K562 (cell line): ENCODE measurements around the gene TSSK2. TPM values are rescaled to one million over a fixed set of nuclear protein-coding genes. Genes with fewer than 3 reads are reported as not detected.

Source experiments
- ATAC-seq: fragments of 200-7000 bp; cut with Tn5 transposase; 3 replicates; pipeline ENCODE4 v1.9.1; 2020; ENCODE audit warnings: moderate library complexity
- BruUV-seq: library from RNA; stranded (reverse); fragments of 400-500 nt; replicated peaks from 2 replicates; lab custom pipeline; 2021; lab: Mats Ljungman, UMichigan
- CTCF ChIA-PET: fragments of 300-600 bp; formaldehyde crosslinking; extraction: SDS; loops from one replicate; lab custom pipeline; 2021; ENCODE audit warnings: low intra/inter-chr PET ratio; lab: Yijun Ruan, JAX
- POLR2A ChIA-PET: fragments of 300-600, 350-650 bp; sonication (Branson Sonifier 250); formaldehyde crosslinking; extraction: SDS; loops from one replicate; lab custom pipeline; 2021; ENCODE audit warnings: antibody characterized with exemption, inconsistent platforms; lab: Yijun Ruan, JAX
- DNase-seq, 4 experiments: peaks; one replicate each; pipeline versions ENCODE4 v3.0.0 to v3.0.0-alpha.2; 2011 to 2018; ENCODE audit warnings: low spot score in 3 of 4, mixed read lengths in 3 of 4; ENCODE audit errors: extremely low read depth in 1 of 4
- FAIRE-seq: peaks from 2 replicates; lab custom pipeline; 2011; peaks lifted over from hg19 to GRCh38; lab: Jason Lieb, UNC
- H2AFZ ChIP-seq: 2 replicates; pipeline ENCODE4 v1.6.0; 2011; ENCODE audit warnings: low read depth, low read length, control low read depth, inconsistent platforms
- H3K27ac ChIP-seq: fragments of 200-600 bp; 3 replicates; pipeline ENCODE4 v1.8.0; 2011; ENCODE audit warnings: low read depth, mild to moderate bottlenecking, control low read depth, inconsistent platforms, low read length, moderate library complexity, mixed read lengths; ENCODE audit errors: extremely low read depth
- H3K27me3 ChIP-seq, 2 experiments: fragments of 300-600 bp in 1 of 2; 2 replicates in 1 of 2; 3 replicates in 1 of 2; pipeline versions ENCODE4 v1.6.0 to v1.8.0; 2011; ENCODE audit warnings: inconsistent platforms in 2 of 2, low read length in 2 of 2, mild to moderate bottlenecking in 1 of 2, mixed read lengths in 1 of 2, moderate library complexity in 1 of 2; ENCODE audit not compliant: control insufficient read depth in 2 of 2, insufficient read depth in 2 of 2
- H3K36me3 ChIP-seq: fragments of 300-600 bp; 3 replicates; pipeline ENCODE4 v1.8.0; 2011; ENCODE audit warnings: mild to moderate bottlenecking, low read length, inconsistent platforms; ENCODE audit not compliant: control insufficient read depth, insufficient read depth
- H3K4me1 ChIP-seq, 2 experiments: fragments of 200-600 bp in 1 of 2; replicated peaks in 1 of 2; 2 replicates in 1 of 2; 3 replicates in 1 of 2; pipeline versions ENCODE4 v1.5.1 to v1.8.0; 2011; ENCODE audit warnings: inconsistent platforms in 2 of 2, low read length in 2 of 2, mild to moderate bottlenecking in 1 of 2, mixed read lengths in 1 of 2, moderate library complexity in 1 of 2; ENCODE audit not compliant: control insufficient read depth in 2 of 2, insufficient read depth in 2 of 2
- H3K4me2 ChIP-seq: 2 replicates; pipeline ENCODE4 v1.6.1; 2011; ENCODE audit warnings: low read length, control low read depth, inconsistent platforms, mixed read lengths; ENCODE audit not compliant: insufficient read depth
- H3K4me3 ChIP-seq: fragments of 200-600 bp; sonication (generic), shearing (Covaris generic); 2 replicates; pipeline ENCODE4 v1.5.1; 2016; ENCODE audit warnings: control low read depth, inconsistent platforms
- H3K79me2 ChIP-seq: fragments of 200-600 bp; 3 replicates; pipeline ENCODE4 v1.8.0; 2011; ENCODE audit warnings: low read length, inconsistent platforms; ENCODE audit not compliant: control insufficient read depth, insufficient read depth
- H3K9ac ChIP-seq, 2 experiments: 2 replicates each; pipeline versions ENCODE4 v1.6.0 to v1.6.1; 2011; ENCODE audit warnings: low read depth in 2 of 2, low read length in 2 of 2, control low read depth in 1 of 2, inconsistent platforms in 1 of 2, mild to moderate bottlenecking in 1 of 2, mixed read lengths in 1 of 2; ENCODE audit not compliant: insufficient read depth in 1 of 2
- H3K9me1 ChIP-seq: one replicate; pipeline ENCODE4 v1.6.0; 2011; ENCODE audit warnings: inconsistent platforms, mild to moderate bottlenecking, low read length, moderate library complexity; ENCODE audit not compliant: control insufficient read depth, insufficient read depth
- H3K9me3 ChIP-seq: replicated peaks from 2 replicates; pipeline ENCODE4 v1.5.1; 2011; ENCODE audit warnings: low read depth, low read length, inconsistent platforms; ENCODE audit not compliant: control insufficient read depth, insufficient read depth
- H4K20me1 ChIP-seq: replicated peaks from 2 replicates; pipeline ENCODE4 v1.6.1; 2011; ENCODE audit warnings: low read length, inconsistent platforms, mixed read lengths; ENCODE audit not compliant: control insufficient read depth, insufficient read depth
- EHMT2 ChIP-seq: fragments of 450-650 bp; IDR thresholded peaks from 2 replicates; pipeline ENCODE4 v1.6.1; 2018; ENCODE audit warnings: antibody characterized with exemption
- ELF4 ChIP-seq: fragments of 450-650 bp; formaldehyde crosslinking; IDR thresholded peaks from 2 replicates; pipeline ENCODE4 v1.4.0; 2022; ENCODE audit warnings: missing genetic modification characterization
- GATA2 ChIP-seq: sonication (generic); formaldehyde crosslinking; IDR thresholded peaks from 2 replicates; pipeline ENCODE4 v1.4.0; 2020; ENCODE audit warnings: mild to moderate bottlenecking, missing genetic modification reagents
- HMG20A ChIP-seq: fragments of 450-650 bp; formaldehyde crosslinking; conservative IDR thresholded peaks from 2 replicates; pipeline ENCODE4 v1.4.0; 2020; ENCODE audit warnings: mild to moderate bottlenecking, mixed read lengths
- IRF1 ChIP-seq: sonication (generic); formaldehyde crosslinking; IDR thresholded peaks from 2 replicates; pipeline ENCODE4 v1.8.0; 2022; ENCODE audit warnings: missing genetic modification reagents, mild to moderate bottlenecking, borderline replicate concordance
- LEF1 ChIP-seq: fragments of 450-650 bp; IDR thresholded peaks from 2 replicates; pipeline ENCODE4 v1.6.1; 2016; ENCODE audit warnings: mild to moderate bottlenecking
- MCM7 ChIP-seq, 2 experiments: fragments of 450-650 bp; IDR thresholded peaks; 2 replicates each; pipeline ENCODE4 v1.6.1; 2016 to 2018
- NR4A1 ChIP-seq, 2 experiments: fragments of 250-450 bp in 1 of 2; fragments of 450-650 bp in 1 of 2; sonication (Bioruptor Pico) in 1 of 2; IDR thresholded peaks; 2 replicates each; pipeline versions ENCODE4 v1.4.0 to v1.6.1; 2016 to 2020; ENCODE audit warnings: mild to moderate bottlenecking in 2 of 2, missing compliant biosample characterization in 1 of 2, missing genetic modification characterization in 1 of 2, moderate library complexity in 1 of 2
- OTX1 ChIP-seq: fragments of 450-650 bp; formaldehyde crosslinking; IDR thresholded peaks from 2 replicates; pipeline ENCODE4 v1.4.0; 2022; ENCODE audit warnings: mild to moderate bottlenecking
- POLR2H ChIP-seq: IDR thresholded peaks from 2 replicates; pipeline ENCODE4 v1.6.1; 2016; ENCODE audit warnings: missing genetic modification characterization, low read depth, mild to moderate bottlenecking, control low read depth, missing compliant biosample characterization, moderate library complexity
- RFX1 ChIP-seq: fragments of 450-650 bp; IDR thresholded peaks from 2 replicates; pipeline ENCODE4 v1.6.1; 2016; ENCODE audit warnings: mild to moderate bottlenecking, moderate library complexity
- RFX7 ChIP-seq: fragments of 250-450 bp; sonication (Bioruptor Pico); IDR thresholded peaks from 2 replicates; pipeline ENCODE4 v1.5.1; 2021; ENCODE audit warnings: mild to moderate bottlenecking
- SIN3B ChIP-seq: fragments of 450-650 bp; IDR thresholded peaks from 2 replicates; pipeline ENCODE4 v1.6.1; 2017; ENCODE audit warnings: low read depth, mild to moderate bottlenecking, moderate library complexity
- STAT5A ChIP-seq: IDR thresholded peaks from 2 replicates; pipeline ENCODE4 v1.6.1; 2012; ENCODE audit warnings: low read length, inconsistent platforms, borderline replicate concordance
- TBP ChIP-seq: optimal IDR thresholded peaks from 2 replicates; pipeline ENCODE3; 2011; ENCODE audit warnings: low read depth, low read length, improper control_type of control experiment
- TFE3 ChIP-seq: fragments of 450-650 bp; formaldehyde crosslinking; IDR thresholded peaks from 2 replicates; pipeline ENCODE4 v1.4.0; 2020; ENCODE audit warnings: mild to moderate bottlenecking, mixed read lengths
- TOE1 ChIP-seq, 2 experiments: fragments of 450-650 bp in 1 of 2; sonication (generic) in 1 of 2; formaldehyde crosslinking in 1 of 2; IDR thresholded peaks; 2 replicates each; pipeline versions ENCODE4 v1.7.1 to v1.8.0; 2016 to 2022; ENCODE audit warnings: borderline replicate concordance in 2 of 2, mild to moderate bottlenecking in 2 of 2, antibody characterized with exemption in 1 of 2, inconsistent platforms in 1 of 2, low read depth in 1 of 2, missing genetic modification reagents in 1 of 2, moderate library complexity in 1 of 2
- ZBTB1 ChIP-seq: sonication (generic); formaldehyde crosslinking; IDR thresholded peaks from 2 replicates; pipeline ENCODE4 v1.8.1; 2023; ENCODE audit warnings: missing genetic modification reagents, low read depth, mild to moderate bottlenecking, borderline replicate concordance
- ZKSCAN3 ChIP-seq: fragments of 250-450 bp; sonication (Bioruptor Pico); IDR thresholded peaks from 2 replicates; pipeline ENCODE4 v1.4.0; 2020
- ZNF12 ChIP-seq: sonication (generic); formaldehyde crosslinking; IDR thresholded peaks from 2 replicates; pipeline ENCODE4 v1.4.0; 2020; ENCODE audit warnings: mild to moderate bottlenecking, missing genetic modification reagents
- ZNF143 ChIP-seq: sonication (generic); formaldehyde crosslinking; IDR thresholded peaks from 2 replicates; pipeline ENCODE4 v1.9.0; 2022; ENCODE audit warnings: mild to moderate bottlenecking, missing genetic modification reagents
- ZNF282 ChIP-seq: sonication (generic); formaldehyde crosslinking; IDR thresholded peaks from 2 replicates; pipeline ENCODE4 v1.8.1; 2023; ENCODE audit warnings: missing genetic modification reagents
- ZSCAN32 ChIP-seq: fragments of 450-650 bp; formaldehyde crosslinking; IDR thresholded peaks from 2 replicates; pipeline ENCODE4 v1.4.0; 2020; ENCODE audit warnings: mild to moderate bottlenecking, moderate library complexity
- WGBS: fragments of 100-300 bp; shearing (Covaris generic); methylation state at CpG from one replicate; pipeline ENCODE4 v1.1.6; 2016; ENCODE audit warnings: low coverage, mixed read lengths; ENCODE audit not compliant: insufficient coverage; ENCODE audit errors: missing lambda C conversion rate; 5-methylcytosine and 5-hydroxymethylcytosine counted together
- in situ Hi-C: fragments of 300-500 bp; cut with MboI; formaldehyde crosslinking; loops from 4 replicates; pipeline ENCODE4 v1.15.0; 2018; ENCODE audit warnings: inconsistent platforms, mixed read lengths
- intact Hi-C: fragments of 100-400 bp; cut with micrococcal nuclease; formaldehyde crosslinking; loops from 2 replicates; pipeline ENCODE4 v1.14.2; 2022
- polyA plus RNA-seq, 8 experiments: library from polyadenylated mRNA; depleted of rRNA in 4 of 8; stranded (reverse) in 5 of 8; unstranded in 3 of 8; fragments of >200 nt; fragmentation: Nextera tagmentation in 2 of 8; fragmentation: Illumina TruSeq in 1 of 8; extraction: Ambion mirVana in 2 of 8; extraction: Trizol in 1 of 8; gene quantifications; 2 replicates each; pipeline versions ENCODE4 v1.2.1 to v1.2.3, GENCODE V29; 2011 to 2014; ENCODE audit warnings: inconsistent platforms in 1 of 8, missing spikeins in 1 of 8
- total RNA-seq, 7 experiments: library from RNA; depleted of rRNA in 6 of 7; stranded (reverse); fragments of >200 nt in 6 of 7; fragmentation: Illumina TruSeq in 2 of 7; extraction: Trizol in 2 of 7; gene quantifications; 2 replicates each; pipeline versions ENCODE4 v1.2.1 to v1.2.3, GENCODE V29; 2011 to 2021; ENCODE audit warnings: low replicate concordance in 1 of 7

Gene TSSK2
- total and polyA plus RNA-seq, 9 of the 15 experiments (the other 6 are each of a cell fraction or from before 2014, with no cell fraction given), result 0.04 TPM; not detected in 8

GRCh38 chr22:19176732-19177131, 45.6 kb downstream of the TSSK2 start:
- peak overlapping the region; percentile 76 for H3K4me3 ChIP-seq
- peaks cover 28% of the 10 kb centered on the region for H3K9me1 ChIP-seq
- no peaks in the 10 kb centered on the region for H3K9me3 ChIP-seq
- peak overlapping the region; percentile 80 to 96 for H3K9ac ChIP-seq
- H3K36me3 ChIP-seq, result peaks cover 53% of the 10 kb centered on the region
- in situ Hi-C loops, result loop anchor here (5.0 kb wide), 1 partner anchor 451 kb away; no protein-coding TSS in a partner anchor
- peak overlapping the region; percentile 85; the same call in 2 of the 3 replicates for H3K27ac ChIP-seq
- ATAC-seq, result no peak
- H2AFZ ChIP-seq, result no peak overlapping the region
- intact Hi-C loops, result loop anchor here (5.0 kb wide), 2 partner anchors 139 to 196 kb away; no protein-coding TSS in a partner anchor
- CTCF ChIA-PET, result no interaction called here
- peaks cover 48 to 96% of the 10 kb centered on the region in 2 experiments for H3K4me1 ChIP-seq
- FAIRE-seq, result no peak
- 72% methylated on average over 12 of the region's 12 CpGs for WGBS
- peak overlapping the region; percentile 90 for H3K4me2 ChIP-seq
- no TSS peak for BruUV-seq
- peaks cover 67% of the 10 kb centered on the region for H3K79me2 ChIP-seq
- POLR2A ChIA-PET, result interaction anchor here (0.6 to 11.1 kb wide), 7 partner anchors 19 to 282 kb away, joined by 3 to 191 read pairs (median 4); no protein-coding TSS in a partner anchor
- H4K20me1 ChIP-seq, result peaks cover 42% of the 10 kb centered on the region
- DNase-seq, result peak in 1 of 4 experiments; percentile 63
- 0 out of 5 replicates have a peak, but pooled peaks cover 0 to 2% of the 10 kb centered on the region in 2 experiments for H3K27me3 ChIP-seq
- no peak for TF ChIP-seq POLR2H (tag)
- no peak for TF ChIP-seq EHMT2
- TF ChIP-seq TOE1 (IDR thresholded peaks at IDR 0.05; ENCODE audit: borderline replicate concordance), result no peak
- no peak for TF ChIP-seq TOE1 (CRISPR knock-in tag; IDR thresholded peaks at IDR 0.05; ENCODE audit: borderline replicate concordance, low read depth)
- peak; percentile 81; the same call in 1 of the 2 replicates for TF ChIP-seq NR4A1 (CRISPR knock-in tag; IDR thresholded peaks at IDR 0.05)
- TF ChIP-seq NR4A1 (tag; IDR thresholded peaks at IDR 0.05), result no peak
- TF ChIP-seq ZNF282 (CRISPR knock-in tag), result no peak
- TF ChIP-seq RFX7 (CRISPR knock-in tag), result no peak
- no peak for TF ChIP-seq LEF1
- no peak for TF ChIP-seq TBP
- TF ChIP-seq OTX1 (CRISPR knock-in tag), result no peak
- no peak for TF ChIP-seq MCM7 (IDR thresholded peaks at IDR 0.05)
- no peak for TF ChIP-seq STAT5A
- 0 out of 2 replicates have a peak, but pooled peaks have one; percentile 64 for TF ChIP-seq ELF4
- no peak for TF ChIP-seq ZBTB1 (CRISPR knock-in tag)
- no peak for TF ChIP-seq TFE3 (CRISPR knock-in tag)
- TF ChIP-seq ZNF143 (CRISPR knock-in tag), result no peak
- no peak for TF ChIP-seq ZSCAN32
- no peak for TF ChIP-seq HMG20A (CRISPR knock-in tag)
- no peak for TF ChIP-seq ZNF12 (CRISPR knock-in tag)
- no peak for TF ChIP-seq ZKSCAN3
- no peak for TF ChIP-seq RFX1
- no peak for TF ChIP-seq IRF1 (CRISPR knock-in tag)
- no peak for TF ChIP-seq GATA2 (CRISPR knock-in tag)
- TF ChIP-seq SIN3B, result no peak
